ENCODE measurements around the gene DMD. TPM values are rescaled to one million over a fixed set of nuclear protein-coding genes. Genes with fewer than 3 reads are reported as not detected.
A peak's percentile ranks its signal among the peaks of the same experiment; 100 is the strongest.

Gene DMD
- polyA plus RNA-seq, 10 donors = 48.0 to 129 (median 88.5) TPM

- DNase-seq = no peak
Observed at GRCh38 chrX:31711166-31711565, 1500.2 kb downstream of the DMD start.

- DNase-seq = peak in 1 of 3 donors; percentile 14
Observed at GRCh38 chrX:31708116-31708515, 1503.2 kb downstream of the DMD start.

- peak in 2 of 3 donors; percentile 4 to 17 for DNase-seq
Observed at GRCh38 chrX:31706466-31706865, 1504.9 kb downstream of the DMD start.

GRCh38 chrX:31705816-31706215 is 1505.5 kb downstream of the DMD start:
- DNase-seq = no peak

GRCh38 chrX:31704938-31705337 is 1506.4 kb downstream of the DMD start:
- DNase-seq = no peak

GRCh38 chrX:31702222-31702621 is 1509.1 kb downstream of the DMD start:
- DNase-seq = peak in 1 of 3 donors; percentile 9

- no peak for DNase-seq
Observed at GRCh38 chrX:31697294-31697916, 1513.9 kb downstream of the DMD start.

DNA sequence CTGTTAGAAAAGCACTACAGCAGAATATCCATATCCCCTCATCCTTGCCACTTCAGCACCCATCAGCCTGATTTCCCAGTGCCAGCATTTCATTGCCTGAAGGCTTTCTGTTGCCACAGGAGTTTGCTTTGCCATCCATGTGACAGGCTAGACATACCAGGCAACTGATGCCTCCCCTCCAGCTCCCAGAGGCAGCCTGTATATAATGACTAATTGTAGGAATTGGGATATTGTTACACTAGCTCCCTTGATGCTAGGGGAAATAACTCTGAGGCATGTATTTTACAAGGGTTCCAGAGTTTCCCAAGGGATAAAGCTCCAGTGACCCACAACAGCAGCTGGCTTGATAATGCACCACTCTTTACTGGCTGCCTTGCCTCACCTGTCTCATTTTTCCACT is 1531.5 kb downstream of the DMD start:
- DNase-seq = no peak

DNA sequence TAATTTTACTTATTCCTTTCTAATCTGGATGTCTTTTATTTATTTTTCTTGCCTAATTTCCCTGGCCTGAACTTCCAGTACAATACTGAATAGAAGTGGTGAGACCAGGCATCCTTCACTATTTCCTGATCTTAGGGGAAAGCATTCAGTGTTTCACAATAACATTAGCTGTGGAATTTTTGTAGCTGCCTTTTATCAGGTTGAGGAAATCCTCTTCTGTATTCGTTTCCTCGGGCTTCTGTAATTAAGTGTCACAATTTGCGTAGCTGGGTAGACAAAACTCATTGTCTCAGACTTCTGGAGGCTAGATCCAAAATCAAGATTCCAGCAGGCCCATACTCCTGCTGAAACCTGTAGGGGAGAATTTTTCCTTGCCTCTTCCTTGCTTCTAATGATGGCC is 1541.1 kb downstream of the DMD start:
- DNase-seq = no peak

DNA sequence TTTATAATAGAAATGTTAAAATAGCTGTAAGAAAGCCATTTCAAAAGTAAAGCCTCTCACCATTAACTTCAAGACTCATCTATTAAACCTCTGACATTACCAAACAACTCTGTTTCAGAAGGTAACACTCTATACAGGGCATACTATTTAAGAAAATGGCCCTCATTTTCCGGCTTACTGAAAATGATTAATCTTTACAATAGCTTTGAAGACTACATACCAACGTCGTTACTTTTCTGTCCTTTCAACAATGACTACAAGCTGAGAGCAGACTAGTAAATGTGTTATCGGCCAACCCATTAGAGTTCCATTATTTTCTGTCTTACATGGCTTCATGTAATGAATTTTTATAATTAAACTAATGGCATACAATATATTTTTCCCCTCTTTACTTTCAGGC is 1545.9 kb downstream of the DMD start:
- DNase-seq = no peak

DNA sequence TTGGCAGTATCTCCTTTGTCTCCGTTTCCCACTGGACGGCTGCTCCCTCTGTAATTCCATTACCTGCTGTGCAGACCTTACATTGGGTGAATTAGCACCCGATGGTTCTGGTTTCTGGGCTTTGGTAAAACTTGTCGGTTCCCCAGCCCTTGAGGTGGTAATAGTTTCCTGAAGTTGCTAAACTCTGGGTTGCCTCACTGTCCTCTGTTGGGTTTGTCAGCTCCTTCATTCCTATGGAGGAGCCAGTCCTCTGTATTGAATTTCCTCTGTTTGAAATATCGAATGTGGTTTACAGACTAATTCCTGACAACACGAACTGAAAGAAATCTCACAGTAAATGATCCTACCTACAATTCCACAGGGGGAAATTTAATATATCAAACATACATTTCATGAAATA is 1548.2 kb downstream of the DMD start:
- no peak for DNase-seq

DNA sequence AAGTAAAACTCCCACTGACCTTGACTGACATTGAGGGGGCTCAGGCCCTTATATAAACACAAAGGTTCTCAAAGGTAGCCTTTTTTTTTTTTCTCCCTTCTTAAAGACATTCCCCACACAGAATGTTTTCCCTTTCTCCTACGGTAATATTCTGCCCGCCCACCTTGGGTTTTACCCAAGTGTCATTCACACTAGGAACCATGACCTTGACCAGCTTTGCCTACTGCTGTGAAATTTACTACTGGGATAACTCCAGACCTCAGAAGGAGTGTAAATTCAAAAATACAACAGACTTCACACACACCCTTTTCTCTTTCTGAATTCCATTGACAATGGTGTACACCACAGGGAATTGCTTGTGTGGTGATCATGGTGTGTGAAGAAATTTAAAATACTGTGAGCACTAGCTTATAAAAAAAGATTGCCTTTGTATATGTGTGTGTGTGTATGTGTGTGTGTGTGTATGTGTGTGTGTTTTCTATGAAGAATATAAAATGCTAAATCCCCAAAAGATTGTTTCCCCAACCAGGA is 1550.0 kb downstream of the DMD start:
- no peak for DNase-seq

GRCh38 chrX:31658360-31658759 is 1553.0 kb downstream of the DMD start:
- peak in 2 of 3 donors; percentile 14 to 26 for DNase-seq

GRCh38 chrX:31656013-31656412 is 1555.3 kb downstream of the DMD start:
- peak in 2 of 3 donors; percentile 4 to 16 for DNase-seq

DNA sequence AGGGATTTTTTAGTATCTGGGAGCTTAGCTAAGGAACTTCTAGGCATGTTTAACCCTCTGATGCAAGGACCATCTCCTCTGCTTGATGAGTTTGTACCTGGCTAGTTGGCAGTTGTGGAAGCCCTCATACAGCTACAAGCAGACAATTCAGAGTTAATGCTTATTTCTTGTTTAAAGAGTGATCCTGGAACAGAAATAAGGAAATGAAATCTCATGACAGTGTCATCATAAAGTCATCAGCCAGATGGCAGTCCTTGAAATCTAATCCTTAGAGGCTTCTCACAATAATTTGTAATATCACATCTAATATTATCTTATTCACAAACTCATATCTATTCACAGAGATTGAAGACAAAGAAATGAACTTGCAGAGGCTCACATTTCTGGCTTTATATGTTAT is 1557.9 kb downstream of the DMD start:
- peak in 1 of 3 donors; percentile 4 for DNase-seq

DNA sequence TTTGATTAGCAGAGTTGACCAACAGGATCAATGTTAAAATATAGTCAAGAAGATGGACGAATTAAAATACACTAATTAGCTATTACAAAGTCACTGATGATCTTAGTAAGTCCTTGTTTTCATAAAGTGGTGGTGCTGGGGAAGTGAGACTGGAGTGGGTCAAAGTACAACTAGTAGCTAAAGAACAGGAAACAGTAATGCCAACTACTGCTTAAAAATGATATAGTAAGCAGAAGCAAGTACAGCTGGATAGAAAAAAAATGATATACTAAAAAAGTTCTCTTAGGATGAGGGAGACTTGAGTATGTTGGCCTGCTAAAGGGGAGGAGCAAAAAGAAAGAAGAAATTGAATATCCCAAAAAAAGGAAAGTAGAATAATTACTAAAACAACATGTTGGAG is 1558.7 kb downstream of the DMD start:
- DNase-seq = no peak

- DNase-seq = no peak
Observed at GRCh38 chrX:31649201-31649600, 1562.1 kb downstream of the DMD start.

GRCh38 chrX:31633349-31633748 is 1578.0 kb downstream of the DMD start:
- no peak for DNase-seq

DNA sequence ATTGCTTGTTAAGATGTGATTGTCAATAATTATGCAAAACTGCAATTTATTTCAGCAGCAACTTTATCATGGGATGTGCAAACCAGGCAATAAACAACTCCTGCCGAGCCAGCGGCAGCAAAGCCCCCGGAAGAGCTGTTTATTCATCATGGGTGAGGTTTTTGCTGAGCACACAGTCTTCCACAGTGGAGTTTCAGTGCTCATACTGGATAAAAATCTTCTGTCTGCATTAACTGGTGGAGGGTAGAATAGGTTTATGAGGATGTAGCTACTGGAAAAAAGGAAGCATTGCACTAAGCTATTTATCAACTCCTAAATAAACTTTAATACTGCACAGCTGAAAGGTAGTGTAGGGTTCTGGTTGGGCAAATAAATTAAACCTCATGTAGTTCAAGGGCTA is 1582.2 kb downstream of the DMD start:
- DNase-seq = no peak

- peak in 2 of 3 donors; percentile 12 to 72 for DNase-seq
Observed at GRCh38 chrX:31609130-31609529, 1602.2 kb downstream of the DMD start.

- DNase-seq = no peak
Observed at GRCh38 chrX:31608638-31609037, 1602.7 kb downstream of the DMD start.

- no peak for DNase-seq
Observed at GRCh38 chrX:31606771-31607170, 1604.6 kb downstream of the DMD start.

- DNase-seq = no peak
Observed at GRCh38 chrX:31604629-31605221, 1606.6 kb downstream of the DMD start.
